Left ventricle myocardium inferior (tissue), 1 donor: Measurements from ENCODE around the gene PHC3. TPM values are rescaled to one million over a fixed set of nuclear protein-coding genes. Genes with fewer than 3 reads are reported as not detected.

Source experiments
- DNase-seq: peaks from one replicate; pipeline ENCODE4 v3.0.0-alpha.2; 2020
- H3K27ac ChIP-seq: fragments of 200-600 bp; replicated peaks from 2 replicates; pipeline ENCODE4 v1.8.0; 2021
- H3K27me3 ChIP-seq: fragments of 200-600 bp; 2 replicates; pipeline ENCODE4 v1.8.0; 2021; ENCODE audit warnings: low read depth
- H3K36me3 ChIP-seq: fragments of 200-600 bp; 2 replicates; pipeline ENCODE4 v1.8.0; 2021
- H3K4me1 ChIP-seq: fragments of 200-600 bp; 2 replicates; pipeline ENCODE4 v1.8.0; 2021
- H3K4me3 ChIP-seq: fragments of 200-600 bp; 2 replicates; pipeline ENCODE4 v1.8.0; 2021; ENCODE audit warnings: mild to moderate bottlenecking, moderate library complexity
- H3K9me3 ChIP-seq: fragments of 200-600 bp; replicated peaks from 2 replicates; pipeline ENCODE4 v1.8.0; 2021
- CTCF ChIP-seq: fragments of 200-600 bp; IDR thresholded peaks from 2 replicates; pipeline ENCODE4 v1.8.0; 2021; ENCODE audit warnings: antibody characterized with exemption, mild to moderate bottlenecking, borderline replicate concordance
- intact Hi-C: fragments of 100-400 bp; cut with micrococcal nuclease; formaldehyde crosslinking; loops from one replicate; pipeline ENCODE4 v1.11.0; 2022
- total RNA-seq: library from RNA; stranded (reverse); fragmentation: NEBNext Ultra II Directional; extraction: Animal tissue kit (Norgen Biotek cat#: 25700); gene quantifications from one replicate; pipeline ENCODE4 v1.2.1, GENCODE V29; 2021
- donor health status: DM: no; HTN: yes; CAD: no; lungs with severe emphysema.

The PHC3 gene
- total RNA-seq, 1 donor from 2014 or later = 53.1 TPM

- H3K4me3 ChIP-seq = no peak overlapping the region
- H3K27ac ChIP-seq = no peak overlapping the region
- no peaks in the 10 kb centered on the region for H3K36me3 ChIP-seq
- H3K27me3 ChIP-seq = no peaks in the 10 kb centered on the region
- intact Hi-C loops = no loop called here
- no peaks in the 10 kb centered on the region for H3K4me1 ChIP-seq
- no peak for TF ChIP-seq CTCF
- no peaks in the 10 kb centered on the region for H3K9me3 ChIP-seq
- no peak for DNase-seq
Observed at GRCh38 chr3:170056710-170057454, 124.7 kb downstream of the PHC3 start.

- Histone ChIP-seq H3K27ac (no peak overlapping the region), H3K36me3 (no peaks in the 10 kb centered on the region), H3K4me1 (peaks cover under 1% of the 10 kb centered on the region), H3K27me3 (no peaks in the 10 kb centered on the region), H3K9me3 (no peaks in the 10 kb centered on the region), H3K4me3 (no peak overlapping the region)
- no peak for TF ChIP-seq CTCF
- intact Hi-C loops = no loop called here
- DNase-seq = no peak
Observed at GRCh38 chr3:170055209-170055608, 126.3 kb downstream of the PHC3 start.

GRCh38 chr3:170054204-170054603 lies 127.3 kb downstream of the PHC3 start:
- H3K9me3 ChIP-seq = no peaks in the 10 kb centered on the region
- DNase-seq = no peak
- no peak overlapping the region for H3K4me3 ChIP-seq
- H3K27ac ChIP-seq = no peak overlapping the region
- TF ChIP-seq CTCF = peak; percentile 23
- H3K36me3 ChIP-seq = no peaks in the 10 kb centered on the region
- peaks cover 10% of the 10 kb centered on the region for H3K4me1 ChIP-seq
- intact Hi-C loops = no loop called here
- no peaks in the 10 kb centered on the region for H3K27me3 ChIP-seq

GRCh38 chr3:170052398-170052797 lies 129.1 kb downstream of the PHC3 start:
- H3K27ac ChIP-seq = no peak overlapping the region
- no peak for TF ChIP-seq CTCF
- intact Hi-C loops = no loop called here
- no peaks in the 10 kb centered on the region for H3K9me3 ChIP-seq
- peaks cover 10% of the 10 kb centered on the region for H3K4me1 ChIP-seq
- no peak for DNase-seq
- no peaks in the 10 kb centered on the region for H3K27me3 ChIP-seq
- no peak overlapping the region for H3K4me3 ChIP-seq
- no peaks in the 10 kb centered on the region for H3K36me3 ChIP-seq

- no peaks in the 10 kb centered on the region for H3K27me3 ChIP-seq
- H3K4me1 ChIP-seq = peaks cover 10% of the 10 kb centered on the region
- H3K9me3 ChIP-seq = no peaks in the 10 kb centered on the region
- intact Hi-C loops = no loop called here
- no peak for DNase-seq
- no peaks in the 10 kb centered on the region for H3K36me3 ChIP-seq
- no peak for TF ChIP-seq CTCF
- H3K4me3 ChIP-seq = no peak overlapping the region
- H3K27ac ChIP-seq = no peak overlapping the region
Observed at GRCh38 chr3:170050753-170051152, 130.8 kb downstream of the PHC3 start.
